HepG2 (cell line): ENCODE results near the gene MAN2B2. TPM values are rescaled to one million over a fixed set of nuclear protein-coding genes. Genes with fewer than 3 reads are reported as not detected.

Experiments
- ETV5 ChIP-seq: IDR thresholded peaks from 2 replicates; pipeline ENCODE4 v1.6.1; 2018; ENCODE audit warnings: missing biosample characterization, missing genetic modification reagents, inconsistent platforms, borderline replicate concordance
- FOXA3 ChIP-seq: IDR thresholded peaks from 2 replicates; pipeline ENCODE4 v1.6.1; 2016; ENCODE audit warnings: missing genetic modification reagents, missing compliant biosample characterization
- FOXK1 ChIP-seq: sonication (generic); formaldehyde crosslinking; IDR thresholded peaks from 2 replicates; pipeline ENCODE4 v1.4.0; 2020; ENCODE audit warnings: low read depth, missing genetic modification reagents, borderline replicate concordance
- GATAD2A ChIP-seq: IDR thresholded peaks from 2 replicates; pipeline ENCODE4 v1.6.1; 2016
- GMEB1 ChIP-seq: sonication (generic); formaldehyde crosslinking; IDR thresholded peaks from 2 replicates; pipeline ENCODE4 v1.5.1; 2020; ENCODE audit warnings: missing genetic modification reagents, mild to moderate bottlenecking, borderline replicate concordance
- LCORL ChIP-seq, 2 experiments: fragments of 450-650 bp in 1 of 2; sonication (generic) in 1 of 2; formaldehyde crosslinking in 1 of 2; IDR thresholded peaks; 2 replicates each; pipeline versions ENCODE4 v1.5.0 to v1.6.1; 2017 to 2020; ENCODE audit warnings: antibody characterized with exemption in 1 of 2, missing genetic modification reagents in 1 of 2
- MLX ChIP-seq: IDR thresholded peaks from 2 replicates; pipeline ENCODE4 v1.6.1; 2016
- NFYC ChIP-seq: IDR thresholded peaks from 2 replicates; pipeline ENCODE4 v1.6.1; 2016; ENCODE audit warnings: missing genetic modification reagents, missing compliant biosample characterization
- NR2F6 ChIP-seq, 2 experiments: IDR thresholded peaks; 2 replicates each; pipeline ENCODE4 v1.6.1; 2016; ENCODE audit warnings: antibody characterized with exemption in 1 of 2, mild to moderate bottlenecking in 1 of 2
- SAP130 ChIP-seq: IDR thresholded peaks from 2 replicates; pipeline ENCODE4 v1.6.1; 2016; ENCODE audit warnings: low read depth
- SMC3 ChIP-seq: IDR thresholded peaks from 2 replicates; pipeline ENCODE4 v1.6.1; 2011; ENCODE audit warnings: low read length, improper control_type of control experiment
- TFAP4 ChIP-seq: sonication (generic); IDR thresholded peaks from 2 replicates; pipeline ENCODE4 v1.6.1; 2016; ENCODE audit warnings: low read depth, borderline replicate concordance
- TGIF2 ChIP-seq: IDR thresholded peaks from 2 replicates; pipeline ENCODE4 v1.6.1; 2016; ENCODE audit warnings: control low read depth, missing compliant biosample characterization
- ZBTB1 ChIP-seq: sonication (generic); formaldehyde crosslinking; IDR thresholded peaks from 2 replicates; pipeline ENCODE4 v1.4.0; 2020; ENCODE audit warnings: missing genetic modification reagents, borderline replicate concordance
- ZMAT3 ChIP-seq: sonication (generic); formaldehyde crosslinking; conservative IDR thresholded peaks from 2 replicates; pipeline ENCODE4 v1.7.0; 2021; ENCODE audit warnings: missing genetic modification reagents
- ZNF331 ChIP-seq: sonication (generic); formaldehyde crosslinking; IDR thresholded peaks from 2 replicates; pipeline ENCODE4 v1.4.0; 2020; ENCODE audit warnings: missing genetic modification reagents
- ZNF556 ChIP-seq: sonication (generic); formaldehyde crosslinking; IDR thresholded peaks from 2 replicates; pipeline ENCODE4 v1.4.0; 2020; ENCODE audit warnings: mild to moderate bottlenecking, missing genetic modification reagents, borderline replicate concordance
- ZNF564 ChIP-seq: sonication (generic); formaldehyde crosslinking; IDR thresholded peaks from 2 replicates; pipeline ENCODE4 v1.8.1; 2023; ENCODE audit warnings: mild to moderate bottlenecking, missing genetic modification reagents
- ZNF629 ChIP-seq: sonication (generic); formaldehyde crosslinking; conservative IDR thresholded peaks from 2 replicates; pipeline ENCODE4 v1.5.0; 2020; ENCODE audit warnings: missing genetic modification reagents
- ZNF687 ChIP-seq: sonication (generic); formaldehyde crosslinking; IDR thresholded peaks from 2 replicates; pipeline ENCODE4 v1.5.1; 2020; ENCODE audit warnings: mild to moderate bottlenecking, missing genetic modification reagents, moderate library complexity
- ZNF704 ChIP-seq: sonication (generic); formaldehyde crosslinking; IDR thresholded peaks from 2 replicates; pipeline ENCODE4 v1.8.1; 2023; ENCODE audit warnings: mild to moderate bottlenecking, inconsistent platforms, moderate library complexity, missing genetic modification reagents, borderline replicate concordance
- ZNF782 ChIP-seq: sonication (generic); formaldehyde crosslinking; IDR thresholded peaks from 2 replicates; pipeline ENCODE4 v1.4.0; 2020; ENCODE audit warnings: missing genetic modification reagents, mild to moderate bottlenecking, borderline replicate concordance
- polyA plus RNA-seq, 8 experiments: library from polyadenylated mRNA; depleted of rRNA in 3 of 8; stranded (reverse) in 7 of 8; unstranded in 1 of 8; fragments of >200 nt; fragmentation: Illumina TruSeq in 4 of 8; extraction: Trizol in 4 of 8; gene quantifications; 2 replicates each; pipeline versions ENCODE4 v1.2.1 to v1.2.3, GENCODE V29; 2011 to 2016; ENCODE audit warnings: low read depth in 4 of 8, missing spikeins in 1 of 8, mixed read lengths in 1 of 8; ENCODE audit not compliant: insufficient read depth in 1 of 8
- total RNA-seq, 5 experiments: library from RNA; depleted of rRNA; stranded (reverse); fragments of >200 nt; fragmentation: Illumina TruSeq; extraction: Trizol; gene quantifications; 2 replicates each; pipeline ENCODE4 v1.2.3, GENCODE V29; 2016; ENCODE audit warnings: low read depth in 1 of 5

MAN2B2 gene
- total and polyA plus RNA-seq, 2 of the 13 experiments (the other 11 are each of a cell fraction or from before 2014, with no cell fraction given): 4.8 to 5.4 TPM

- TF ChIP-seq MLX (CRISPR knock-in tag): peak; percentile 84
- no peak for TF ChIP-seq ZNF629
- TF ChIP-seq GATAD2A (CRISPR knock-in tag): peak; percentile 64
- TF ChIP-seq ETV5: peak; percentile 36; the same call in 1 of the 2 replicates
- no peak for TF ChIP-seq ZNF704 (CRISPR knock-in tag)
- TF ChIP-seq NR2F6 (IDR thresholded peaks at IDR 0.05): no peak
- TF ChIP-seq NR2F6 (CRISPR knock-in tag; IDR thresholded peaks at IDR 0.05): 0 out of 2 replicates have a peak, but pooled peaks have one; percentile 28
- no peak for TF ChIP-seq ZMAT3 (CRISPR knock-in tag)
- no peak for TF ChIP-seq ZNF782 (CRISPR knock-in tag)
- TF ChIP-seq ZNF564 (CRISPR knock-in tag): no peak
- peak; percentile 100 for TF ChIP-seq TGIF2
- TF ChIP-seq ZNF556 (CRISPR knock-in tag): no peak
- peak; percentile 69; the same call in 1 of the 2 replicates for TF ChIP-seq FOXK1 (CRISPR knock-in tag)
- peak; percentile 99 for TF ChIP-seq TFAP4
- no peak for TF ChIP-seq ZBTB1 (CRISPR knock-in tag)
- peak; percentile 19; the same call in 1 of the 2 replicates for TF ChIP-seq ZNF687
- no peak for TF ChIP-seq LCORL (IDR thresholded peaks at IDR 0.05)
- TF ChIP-seq LCORL (CRISPR knock-in tag; IDR thresholded peaks at IDR 0.05): 0 out of 2 replicates have a peak, but pooled peaks have one; percentile 41
- no peak for TF ChIP-seq NFYC (CRISPR knock-in tag)
- TF ChIP-seq GMEB1 (CRISPR knock-in tag): no peak
- no peak; the same call in 1 of the 2 replicates for TF ChIP-seq SMC3
- peak; percentile 40; the same call in 1 of the 2 replicates for TF ChIP-seq FOXA3
- TF ChIP-seq ZNF331: peak; percentile 36; the same call in 1 of the 2 replicates
- TF ChIP-seq SAP130 (CRISPR knock-in tag): peak; percentile 97
Observed at GRCh38 chr4:6647582-6648230, 72.7 kb downstream of the MAN2B2 start (continued).
